Loucy (cell line): ENCODE results near the gene UGT2A1.

Source experiments
- H2AFZ ChIP-seq: fragments of 200-600 bp; sonication (generic); 2 replicates; pipeline ENCODE4 v1.6.0; 2016; ENCODE audit warnings: antibody characterized with exemption, mild to moderate bottlenecking, low read length, moderate library complexity
- H3F3A ChIP-seq: fragments of 200-600 bp; 2 replicates; pipeline ENCODE4 v1.6.0; 2016; ENCODE audit warnings: antibody characterized with exemption, low read depth, mild to moderate bottlenecking
- H3K27me3 ChIP-seq: fragments of 200-600 bp; sonication (generic); 2 replicates; pipeline ENCODE4 v1.6.1; 2014; ENCODE audit warnings: low read length, mild to moderate bottlenecking; ENCODE audit not compliant: insufficient read depth, poor library complexity, severe bottlenecking
- H3K36me3 ChIP-seq: fragments of 200-600 bp; sonication (generic); 2 replicates; pipeline ENCODE4 v1.6.1; 2016; ENCODE audit warnings: low read length; ENCODE audit not compliant: insufficient read depth
- H3K4me1 ChIP-seq: fragments of 200-600 bp; sonication (generic); 2 replicates; pipeline ENCODE4 v1.5.1; 2014; ENCODE audit warnings: low read length, mild to moderate bottlenecking; ENCODE audit not compliant: insufficient read depth, poor library complexity, severe bottlenecking
- H3K4me2 ChIP-seq: fragments of 200-600 bp; sonication (generic); 2 replicates; pipeline ENCODE4 v1.6.0; 2014; ENCODE audit warnings: antibody characterized with exemption, low read length, low read depth, mild to moderate bottlenecking; ENCODE audit not compliant: poor library complexity, severe bottlenecking
- H3K4me3 ChIP-seq: fragments of 200-600 bp; sonication (generic); 2 replicates; pipeline ENCODE4 v1.5.1; 2014; ENCODE audit warnings: low read length, mild to moderate bottlenecking, mixed read lengths; ENCODE audit not compliant: poor library complexity, severe bottlenecking
- H3K79me2 ChIP-seq: fragments of 200-600 bp; sonication (generic); 2 replicates; pipeline ENCODE4 v1.6.1; 2014; ENCODE audit warnings: low read length; ENCODE audit not compliant: insufficient read depth
- H3K9ac ChIP-seq: fragments of 200-600 bp; sonication (generic); 2 replicates; pipeline ENCODE4 v1.6.0; 2014; ENCODE audit warnings: mild to moderate bottlenecking, low read depth, low read length, moderate library complexity; ENCODE audit not compliant: poor library complexity, severe bottlenecking
- H3K9me2 ChIP-seq: fragments of 200-600 bp; sonication (generic); replicated peaks from 2 replicates; pipeline ENCODE4 v1.6.1; 2016; ENCODE audit warnings: low read depth, low read length, mixed read lengths
- H3K9me3 ChIP-seq: fragments of 200-600 bp; sonication (generic); 2 replicates; pipeline ENCODE4 v1.6.1; 2014; ENCODE audit warnings: mild to moderate bottlenecking, antibody characterized with exemption, low read length, low read depth; ENCODE audit not compliant: insufficient read depth
- H4K20me1 ChIP-seq: fragments of 200-600 bp; sonication (generic); 2 replicates; pipeline ENCODE4 v1.6.0; 2014; ENCODE audit warnings: antibody characterized with exemption, low read length, mild to moderate bottlenecking; ENCODE audit not compliant: insufficient read depth, poor library complexity, severe bottlenecking
- CTCF ChIP-seq: fragments of 200-600 bp; sonication (generic); conservative IDR thresholded peaks from 2 replicates; pipeline ENCODE4 v1.5.1; 2014; ENCODE audit warnings: mild to moderate bottlenecking, antibody characterized with exemption, low read length
- EZH2phosphoT487 ChIP-seq: fragments of 200-600 bp; IDR thresholded peaks from 2 replicates; pipeline ENCODE4 v1.6.1; 2018; ENCODE audit warnings: antibody characterized with exemption, mild to moderate bottlenecking, moderate library complexity, borderline replicate concordance

The UGT2A1 gene

GRCh38 chr4:69697536-69698242 lies 44.6 kb upstream of the UGT2A1 start:
- H3K4me1 ChIP-seq: no peaks in the 10 kb centered on the region

DNA sequence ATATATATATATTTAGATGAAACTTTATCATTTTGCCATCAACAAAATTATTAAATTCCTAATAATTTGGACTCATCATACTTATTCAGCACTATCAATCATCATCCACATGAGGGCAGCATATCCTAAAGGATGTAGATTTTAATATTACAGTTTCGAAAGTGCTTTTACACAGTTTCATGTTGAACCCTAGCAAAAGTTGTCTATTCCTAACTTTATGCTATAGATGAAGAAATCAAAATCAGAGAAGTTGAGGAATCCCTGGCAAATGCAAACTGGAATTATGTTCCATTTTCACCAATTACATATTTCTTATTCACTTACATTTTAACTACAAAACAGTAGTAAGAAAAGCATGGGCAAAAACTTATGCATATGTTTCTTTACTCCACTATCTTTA lies 36.6 kb upstream of the UGT2A1 start:
- TF ChIP-seq CTCF (peak; percentile 74), EZH2phosphoT487 (no peak)
- Histone ChIP-seq H4K20me1 (no peaks in the 10 kb centered on the region), H3K4me3 (peak overlapping the region; percentile 21), H2AFZ (0 out of 2 replicates have a peak overlapping the region, but pooled peaks have one; percentile 26), H3K27me3 (no peaks in the 10 kb centered on the region), H3K9me3 (no peaks in the 10 kb centered on the region), H3F3A (no peaks in the 10 kb centered on the region), H3K9ac (no peak overlapping the region), H3K9me2 (no peaks in the 10 kb centered on the region), H3K4me2 (peak overlapping the region; percentile 41), H3K79me2 (no peaks in the 10 kb centered on the region), H3K4me1 (no peaks in the 10 kb centered on the region), H3K36me3 (no peaks in the 10 kb centered on the region)

More at GRCh38 chr4:69697536-69698242, 44.6 kb upstream of the UGT2A1 start:
- no peaks in the 10 kb centered on the region for H3K9me3 ChIP-seq
- no peaks in the 10 kb centered on the region for H3K79me2 ChIP-seq
- H3K9me2 ChIP-seq: no peaks in the 10 kb centered on the region
- H4K20me1 ChIP-seq: no peaks in the 10 kb centered on the region
- no peak overlapping the region for H3K9ac ChIP-seq
- H3K36me3 ChIP-seq: no peaks in the 10 kb centered on the region
- H3K4me3 ChIP-seq: no peak overlapping the region
- H3K27me3 ChIP-seq: no peaks in the 10 kb centered on the region
- no peak for TF ChIP-seq EZH2phosphoT487
- no peak for TF ChIP-seq CTCF
- no peaks in the 10 kb centered on the region for H3F3A ChIP-seq
- H3K4me2 ChIP-seq: no peak overlapping the region
- no peak overlapping the region for H2AFZ ChIP-seq

GRCh38 chr4:69684804-69685203 lies 31.8 kb upstream of the UGT2A1 start:
- H2AFZ ChIP-seq: no peak overlapping the region
- H3K4me1 ChIP-seq: no peaks in the 10 kb centered on the region
- H4K20me1 ChIP-seq: no peaks in the 10 kb centered on the region
- no peaks in the 10 kb centered on the region for H3K9me2 ChIP-seq
- H3K79me2 ChIP-seq: no peaks in the 10 kb centered on the region
- no peak overlapping the region for H3K4me3 ChIP-seq
- no peak overlapping the region for H3K4me2 ChIP-seq
- no peaks in the 10 kb centered on the region for H3K27me3 ChIP-seq
- no peak overlapping the region for H3K9ac ChIP-seq
- TF ChIP-seq EZH2phosphoT487 (no peak), CTCF (no peak)
- H3K9me3 ChIP-seq: no peaks in the 10 kb centered on the region
- no peaks in the 10 kb centered on the region for H3F3A ChIP-seq
- H3K36me3 ChIP-seq: no peaks in the 10 kb centered on the region
